T-cell (primary cell): ENCODE results near the gene NT5C2. TPM values are rescaled to one million over a fixed set of nuclear protein-coding genes. Genes with fewer than 3 reads are reported as not detected.
A peak's percentile ranks its signal among the peaks of the same experiment; 100 is the strongest.
"Not testable (repeated sequence)": the region's sequence is repeated elsewhere in the genome, so short reads cannot be mapped to it uniquely, and the experiment has no call there.

ENCODE experiments used
- ATAC-seq, 4 experiments: fragments of 200-7000 bp in 3 of 4; fragments of 150-1000 bp in 1 of 4; cut with Tn5 transposase; replicated peaks in 1 of 4; 1 replicate in 3 of 4; 2 replicates in 1 of 4; pipeline ENCODE4 v1.10.0; 2021; ENCODE audit warnings: moderate library complexity in 3 of 4, mild to moderate bottlenecking in 2 of 4, moderate number of reproducible peaks in 1 of 4
- CTCF ChIA-PET, 2 donors: fragments of 300-600 bp; sonication (Branson Sonifier 250); formaldehyde crosslinking; loops; one replicate each; lab custom pipeline; 2022; ENCODE audit warnings: antibody characterized with exemption in 2 of 2; lab: Charles Lee
- POLR2A ChIA-PET, 2 donors: fragments of 300-600 bp; sonication (Branson Sonifier 250); formaldehyde crosslinking; loops; one replicate each; lab custom pipeline; 2022; ENCODE audit warnings: antibody characterized with exemption in 2 of 2; lab: Charles Lee
- DNase-seq, 35 experiments: peaks; one replicate each; pipeline versions ENCODE4 v3.0.0 to v3.0.0-alpha.2; 2013 to 2023
- H3K27ac ChIP-seq: one replicate; pipeline ENCODE4 v1.5.1; 2013; ENCODE audit warnings: low read length
- H3K27me3 ChIP-seq, 2 experiments: replicated peaks in 1 of 2; 1 replicate in 1 of 2; 2 replicates in 1 of 2; pipeline versions ENCODE4 v1.6.1 to v1.7.0; 2013; ENCODE audit warnings: low read length in 1 of 2, mixed read lengths in 1 of 2; ENCODE audit not compliant: control insufficient read depth in 2 of 2, insufficient read depth in 2 of 2; ENCODE audit errors: extremely low read depth in 1 of 2
- H3K36me3 ChIP-seq, 2 donors: 1 replicate in 1 of 2; 2 replicates in 1 of 2; pipeline versions ENCODE4 v1.6.1 to v1.7.0; 2013; ENCODE audit warnings: low read length in 1 of 2; ENCODE audit not compliant: control insufficient read depth in 2 of 2, insufficient read depth in 1 of 2; ENCODE audit errors: extremely low read depth in 1 of 2
- H3K4me1 ChIP-seq, 2 experiments: 1 replicate in 1 of 2; 2 replicates in 1 of 2; pipeline versions ENCODE4 v1.6.1 to v1.7.0; 2013; ENCODE audit warnings: low read length in 2 of 2, mixed read lengths in 1 of 2; ENCODE audit not compliant: insufficient read depth in 2 of 2, control insufficient read depth in 1 of 2; ENCODE audit errors: extremely low read depth in 1 of 2
- H3K4me3 ChIP-seq, 2 donors: 1 replicate in 1 of 2; 2 replicates in 1 of 2; pipeline versions ENCODE4 v1.5.1 to v1.7.0; 2013; ENCODE audit warnings: mild to moderate bottlenecking in 2 of 2, low read length in 1 of 2, moderate library complexity in 1 of 2; ENCODE audit not compliant: control insufficient read depth in 1 of 2; ENCODE audit errors: extremely low read depth in 1 of 2
- H3K9me3 ChIP-seq: 2 replicates; pipeline ENCODE4 v1.7.0; 2013
- H3K27ac Mint-ChIP-seq, 2 donors: one replicate each; pipeline ENCODE4 v1.8.0; 2020 to 2021; ENCODE audit warnings: mild to moderate bottlenecking in 2 of 2, mixed read lengths in 2 of 2
- H3K27me3 Mint-ChIP-seq, 2 donors: one replicate each; pipeline ENCODE4 v1.8.0; 2021 to 2022; ENCODE audit warnings: mixed read lengths in 2 of 2
- H3K36me3 Mint-ChIP-seq: one replicate; pipeline ENCODE4 v1.8.0; 2021; ENCODE audit warnings: mixed read lengths
- H3K4me1 Mint-ChIP-seq, 3 donors: one replicate each; pipeline ENCODE4 v1.8.0; 2020 to 2022; ENCODE audit warnings: mixed read lengths in 3 of 3, mild to moderate bottlenecking in 1 of 3
- H3K4me3 Mint-ChIP-seq, 3 donors: one replicate each; pipeline ENCODE4 v1.8.0; 2020 to 2022; ENCODE audit warnings: mild to moderate bottlenecking in 3 of 3, mixed read lengths in 3 of 3, moderate library complexity in 3 of 3
- H3K9me3 Mint-ChIP-seq, 3 donors: one replicate each; pipeline ENCODE4 v1.8.0; 2020 to 2022; ENCODE audit warnings: mixed read lengths in 3 of 3
- WGBS: methylation state at CpG from one replicate; pipeline ENCODE4 v1.1.5; 2013; ENCODE audit warnings: missing lambda C conversion rate; ENCODE audit not compliant: insufficient coverage; 5-methylcytosine and 5-hydroxymethylcytosine counted together
- total RNA-seq, 35 experiments: library from RNA in 6 of 35; stranded (reverse) in 6 of 35; fragments of 120-200 nt in 1 of 35; gene quantifications; one replicate each; pipeline versions ENCODE4 v1.2.1 to v1.2.4 and lab custom pipeline; 2013 to 2026

The NT5C2 gene
- total RNA-seq, 5 donors from 2014 or later (not counting 1 experiment from before 2014, with no cell fraction given): 49.7 to 63.5 (median 54.0) TPM

GRCh38 chr10:103144041-103144440 is 49.0 kb downstream of the NT5C2 start:
- ChIA-PET CTCF (interaction anchor here in 1 of 2 donors (0.5 to 1.0 kb wide), 3 partner anchors 28 to 1068 kb away, joined by 3 to 6 read pairs (median 4); no protein-coding TSS in a partner anchor), POLR2A (interaction anchor here (0.6 kb wide), 2 partner anchors 17 to 39 kb away, joined by 3 read pairs; no protein-coding TSS in a partner anchor)
- peaks cover 4 to 9% (median 5%) of the 10 kb centered on the region in 3 donors for H3K4me1 Mint-ChIP-seq
- Histone ChIP-seq H3K4me1 (no peaks in the 10 kb centered on the region), H3K9me3 (no peaks in the 10 kb centered on the region), H3K27ac (no peak overlapping the region), H3K36me3 (peaks cover 0 to 17% of the 10 kb centered on the region in 2 donors), H3K4me3 (no peak overlapping the region), H3K27me3 (no peaks in the 10 kb centered on the region)
- no peaks in the 10 kb centered on the region for H3K27me3 Mint-ChIP-seq
- ATAC-seq (no peak), DNase-seq (no peak)
- WGBS: no CpG with 5 or more reads among the region's 2 CpGs
- H3K36me3 Mint-ChIP-seq: peaks cover 35% of the 10 kb centered on the region
- no peaks in the 10 kb centered on the region for H3K9me3 Mint-ChIP-seq
- H3K27ac Mint-ChIP-seq: no peak overlapping the region
- no peak overlapping the region for H3K4me3 Mint-ChIP-seq

- H3K27ac ChIP-seq, H3K4me1 Mint-ChIP-seq, H3K27me3 Mint-ChIP-seq, H3K9me3 ChIP-seq, H3K4me3 Mint-ChIP-seq, DNase-seq, ATAC-seq, H3K4me1 ChIP-seq, H3K27ac Mint-ChIP-seq, H3K4me3 ChIP-seq, H3K27me3 ChIP-seq, H3K9me3 Mint-ChIP-seq: not testable (repeated sequence)
- peaks cover 31% of the 10 kb centered on the region for H3K36me3 Mint-ChIP-seq
- H3K36me3 ChIP-seq: peaks cover 0 to 17% of the 10 kb centered on the region in 2 donors
- ChIA-PET CTCF (interaction anchor here (0.5 to 1.0 kb wide), 5 partner anchors 28 to 1068 kb away, joined by 3 to 6 read pairs (median 4); no protein-coding TSS in a partner anchor), POLR2A (interaction anchor here in 1 of 2 donors (0.6 to 0.7 kb wide), 3 partner anchors 39 to 1389 kb away, joined by 3 to 5 read pairs (median 5); no protein-coding TSS in a partner anchor)
- WGBS: 94% methylated on average over 3 of the region's 3 CpGs
These were observed 49.4 kb downstream of the NT5C2 start for GRCh38 chr10:103143641-103144040.

- WGBS: no CpG with 5 or more reads among the region's 2 CpGs
- Mint-ChIP-seq H3K27ac (no peak overlapping the region), H3K27me3 (no peaks in the 10 kb centered on the region), H3K4me3 (no peak overlapping the region), H3K4me1 (peaks cover 4 to 9% (median 5%) of the 10 kb centered on the region in 3 donors), H3K9me3 (no peaks in the 10 kb centered on the region), H3K36me3 (peaks cover 40% of the 10 kb centered on the region)
- DNase-seq (no peak), ATAC-seq (no peak)
- H3K4me1 ChIP-seq: no peaks in the 10 kb centered on the region
- no peak overlapping the region for H3K4me3 ChIP-seq
- CTCF ChIA-PET: no interaction called here
- H3K27ac ChIP-seq: no peak overlapping the region
- no peaks in the 10 kb centered on the region for H3K9me3 ChIP-seq
- no peaks in the 10 kb centered on the region for H3K27me3 ChIP-seq
- peaks cover 0 to 15% of the 10 kb centered on the region in 2 donors for H3K36me3 ChIP-seq
- POLR2A ChIA-PET: no interaction called here
These were observed 51.1 kb downstream of the NT5C2 start for GRCh38 chr10:103141950-103142349.

- H3K27ac Mint-ChIP-seq: no peak overlapping the region
- peaks cover under 1 to 18% of the 10 kb centered on the region in 2 donors for H3K36me3 ChIP-seq
- no peak overlapping the region for H3K4me3 ChIP-seq
- H3K27me3 Mint-ChIP-seq: no peaks in the 10 kb centered on the region
- H3K9me3 Mint-ChIP-seq: no peaks in the 10 kb centered on the region
- POLR2A ChIA-PET: interaction anchor here in 1 of 2 donors (0.7 kb wide), 1 partner anchor 15 kb away, joined by 3 read pairs; no protein-coding TSS in a partner anchor
- no peak overlapping the region for H3K27ac ChIP-seq
- no peaks in the 10 kb centered on the region for H3K4me1 ChIP-seq
- no peak for DNase-seq
- H3K27me3 ChIP-seq: no peaks in the 10 kb centered on the region
- no CpG with 5 or more reads among the region's 1 CpG for WGBS
- peaks cover 42% of the 10 kb centered on the region for H3K36me3 Mint-ChIP-seq
- CTCF ChIA-PET: no interaction called here
- H3K9me3 ChIP-seq: no peaks in the 10 kb centered on the region
- ATAC-seq: no peak
- no peak overlapping the region for H3K4me3 Mint-ChIP-seq
- peaks cover 4 to 14% (median 6%) of the 10 kb centered on the region in 3 donors for H3K4me1 Mint-ChIP-seq
These were observed 52.6 kb downstream of the NT5C2 start for GRCh38 chr10:103140469-103140868.

GRCh38 chr10:103139803-103140202 is 53.3 kb downstream of the NT5C2 start:
- Mint-ChIP-seq H3K9me3 (no peaks in the 10 kb centered on the region), H3K4me3 (no peak overlapping the region), H3K36me3 (peaks cover 47% of the 10 kb centered on the region), H3K4me1 (peaks cover 4 to 14% (median 6%) of the 10 kb centered on the region in 3 donors), H3K27ac (peak overlapping the region in 1 of 2 donors; percentile 45), H3K27me3 (no peaks in the 10 kb centered on the region)
- 94% methylated on average over 3 of the region's 3 CpGs for WGBS
- H3K36me3 ChIP-seq: peaks cover 4 to 16% of the 10 kb centered on the region in 2 donors
- DNase-seq (no peak), ATAC-seq (no peak)
- ChIA-PET CTCF (no interaction called here), POLR2A (no interaction called here)
- H3K4me1 ChIP-seq: no peaks in the 10 kb centered on the region
- no peaks in the 10 kb centered on the region for H3K9me3 ChIP-seq
- H3K4me3 ChIP-seq: no peak overlapping the region
- no peaks in the 10 kb centered on the region for H3K27me3 ChIP-seq
- no peak overlapping the region for H3K27ac ChIP-seq

- CTCF ChIA-PET, POLR2A ChIA-PET, H3K27me3 ChIP-seq, H3K9me3 ChIP-seq, H3K4me3 ChIP-seq, H3K27ac Mint-ChIP-seq, H3K4me1 ChIP-seq, H3K9me3 Mint-ChIP-seq, ATAC-seq, H3K4me3 Mint-ChIP-seq, H3K27me3 Mint-ChIP-seq, H3K27ac ChIP-seq: not testable (repeated sequence)
- H3K36me3 ChIP-seq: peaks cover 6 to 12% of the 10 kb centered on the region in 2 donors
- Mint-ChIP-seq H3K36me3 (peaks cover 56% of the 10 kb centered on the region), H3K4me1 (peaks cover 4 to 16% (median 8%) of the 10 kb centered on the region in 3 donors)
- WGBS: 62% methylated on average over 3 of the region's 3 CpGs
- peak in 1 of 35 experiments; percentile 20 for DNase-seq
These were observed 57.9 kb downstream of the NT5C2 start for GRCh38 chr10:103135168-103135567.
